Measurements from ENCODE around the gene ULK2.

GRCh38 chr17:19750835-19751234 is 116.9 kb downstream of the ULK2 start:
- TF ChIP-seq EP300 (conservative IDR thresholded peaks at IDR 0.05; ENCODE audit: poor library complexity, severe bottlenecking): no peak
- no peak for TF ChIP-seq SMC3 (conservative IDR thresholded peaks at IDR 0.05; ENCODE audit: poor library complexity)
- no peak for TF ChIP-seq RAD21 (conservative IDR thresholded peaks at IDR 0.05)
- TF ChIP-seq, protein P1, sequence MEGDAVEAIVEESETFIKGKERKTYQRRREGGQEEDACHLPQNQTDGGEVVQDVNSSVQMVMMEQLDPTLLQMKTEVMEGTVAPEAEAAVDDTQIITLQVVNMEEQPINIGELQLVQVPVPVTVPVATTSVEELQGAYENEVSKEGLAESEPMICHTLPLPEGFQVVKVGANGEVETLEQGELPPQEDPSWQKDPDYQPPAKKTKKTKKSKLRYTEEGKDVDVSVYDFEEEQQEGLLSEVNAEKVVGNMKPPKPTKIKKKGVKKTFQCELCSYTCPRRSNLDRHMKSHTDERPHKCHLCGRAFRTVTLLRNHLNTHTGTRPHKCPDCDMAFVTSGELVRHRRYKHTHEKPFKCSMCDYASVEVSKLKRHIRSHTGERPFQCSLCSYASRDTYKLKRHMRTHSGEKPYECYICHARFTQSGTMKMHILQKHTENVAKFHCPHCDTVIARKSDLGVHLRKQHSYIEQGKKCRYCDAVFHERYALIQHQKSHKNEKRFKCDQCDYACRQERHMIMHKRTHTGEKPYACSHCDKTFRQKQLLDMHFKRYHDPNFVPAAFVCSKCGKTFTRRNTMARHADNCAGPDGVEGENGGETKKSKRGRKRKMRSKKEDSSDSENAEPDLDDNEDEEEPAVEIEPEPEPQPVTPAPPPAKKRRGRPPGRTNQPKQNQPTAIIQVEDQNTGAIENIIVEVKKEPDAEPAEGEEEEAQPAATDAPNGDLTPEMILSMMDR (IDR thresholded peaks at IDR 0.05; ENCODE audit: poor library complexity, severe bottlenecking): no peak
- TF ChIP-seq POLR2AphosphoS5 (IDR thresholded peaks at IDR 0.05): no peak
- TF ChIP-seq TAF1 (IDR thresholded peaks at IDR 0.05; ENCODE audit: low read depth): no peak
- no peak for TF ChIP-seq EZH2 (IDR thresholded peaks at IDR 0.05; ENCODE audit: borderline replicate concordance, insufficient read depth, low read length, poor library complexity, severe bottlenecking)
- no peak for TF ChIP-seq REST (IDR thresholded peaks at IDR 0.05; ENCODE audit: borderline replicate concordance)
- TF ChIP-seq MXI1 (conservative IDR thresholded peaks at IDR 0.05; ENCODE audit: poor library complexity, severe bottlenecking): no peak

Data from neural cell (in vitro differentiated cells).